ENCODE data around the gene CACNG7.

The CACNG7 gene

GRCh38 chr19:53983457-53984289 is 74.6 kb downstream of the CACNG7 start:
- no peak for DNase-seq

GRCh38 chr19:53985863-53986262 is 76.8 kb downstream of the CACNG7 start:
- no peak for DNase-seq

GRCh38 chr19:53988981-53989380 is 79.9 kb downstream of the CACNG7 start:
- no peak for DNase-seq

DNA sequence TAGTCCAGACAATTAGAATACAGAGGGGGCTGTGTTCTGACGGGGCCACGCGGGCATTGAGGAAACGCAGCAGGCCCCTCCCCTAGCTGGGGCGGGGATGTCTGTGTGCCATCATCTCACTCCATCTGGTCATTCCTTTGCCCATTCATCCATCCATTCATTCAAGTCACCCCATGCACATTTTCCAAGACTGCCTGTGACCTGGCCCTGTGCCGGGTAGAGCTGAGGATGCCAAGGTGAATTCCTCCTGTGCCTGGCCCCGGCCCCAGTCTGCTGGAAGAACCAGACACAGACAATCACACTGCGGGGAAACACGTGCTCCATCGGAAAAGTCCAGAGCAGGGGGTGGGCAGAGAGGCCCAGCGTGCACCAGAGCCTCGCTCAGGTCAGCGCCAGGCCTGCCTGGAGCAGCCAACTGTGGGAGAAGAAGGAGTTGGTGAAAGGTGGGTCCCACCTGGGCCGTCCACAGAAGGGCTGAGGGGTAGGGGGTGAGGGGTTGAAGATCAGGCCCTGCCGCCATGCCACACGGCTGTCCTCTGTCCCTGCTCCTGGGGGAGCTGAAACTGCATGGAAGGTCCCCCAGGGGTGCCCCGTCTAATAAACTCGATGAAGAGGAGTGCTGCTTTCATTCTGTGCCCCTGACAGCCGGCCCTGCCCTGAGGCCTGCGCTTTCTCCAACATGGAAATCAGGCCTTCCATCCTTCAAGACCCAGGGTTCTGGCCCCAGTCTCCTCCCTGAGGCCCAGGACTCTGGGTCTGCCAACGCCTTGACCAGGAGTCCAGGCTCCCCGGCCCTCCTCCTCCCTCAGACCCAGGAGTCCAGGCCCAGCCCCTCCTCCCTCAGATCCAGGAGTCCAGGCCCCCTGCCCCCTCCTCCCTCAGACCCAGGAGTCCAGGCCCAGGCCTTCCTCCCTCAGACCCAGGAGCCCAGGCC is 80.8 kb downstream of the CACNG7 start:
- no peak for DNase-seq

DNA sequence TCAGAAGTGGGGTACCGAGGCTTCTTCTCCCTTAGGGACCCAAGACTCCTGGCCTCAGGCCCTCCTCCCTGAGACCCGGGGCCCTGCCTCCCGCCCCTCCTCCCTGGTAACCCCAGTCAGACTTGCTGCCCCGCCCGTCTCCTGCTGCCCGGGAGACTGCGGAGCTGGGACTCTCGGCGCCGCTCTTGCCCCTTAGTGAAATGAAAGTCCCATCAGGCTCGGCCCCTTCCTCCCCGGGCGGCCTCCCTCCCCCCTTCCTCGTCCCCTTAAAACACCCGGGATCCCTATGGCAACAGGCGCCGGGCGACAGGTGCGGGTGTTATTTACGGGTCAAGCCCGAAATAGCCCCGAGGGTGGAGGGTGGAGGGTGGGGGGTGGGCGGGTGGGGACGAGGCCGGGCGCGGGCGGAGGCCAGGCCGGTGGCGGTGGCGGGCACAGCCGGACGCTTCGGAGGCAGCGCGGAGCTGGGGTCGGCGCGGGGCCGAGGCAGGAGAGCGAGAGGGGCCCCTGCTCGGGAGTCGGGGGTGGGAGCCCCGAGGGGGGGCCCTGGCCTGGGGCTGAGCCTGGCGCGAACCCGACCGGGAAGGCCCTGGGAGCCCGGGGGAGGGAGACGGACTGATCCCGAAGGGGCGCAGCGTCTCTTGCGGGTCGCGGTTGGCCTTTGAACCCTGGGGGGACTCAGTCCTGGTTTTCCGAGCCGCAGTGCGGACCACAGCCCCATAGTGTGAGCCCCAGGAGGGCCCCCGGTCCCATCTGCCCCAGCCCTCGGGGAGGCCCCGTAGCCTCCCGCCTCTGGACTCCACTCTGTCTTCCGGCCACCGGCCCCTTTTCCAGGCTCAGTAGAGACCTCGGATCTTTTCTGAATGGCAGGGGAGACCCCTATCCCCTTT is 82.4 kb downstream of the CACNG7 start, which contains the start of gene CACNG6:
TSS of gene CACNG6 (plus strand) at position 414 of the 890 bp plus-strand sequence. CDS start 1,241 bp downstream, outside the sequence.
- no peak for DNase-seq

GRCh38 chr19:53992211-53992610 is 83.1 kb downstream of the CACNG7 start:
- no peak for DNase-seq

GRCh38 chr19:53992815-53993214 is 83.7 kb downstream of the CACNG7 start:
- no peak for DNase-seq

GRCh38 chr19:53993448-53993847 is 84.4 kb downstream of the CACNG7 start:
- DNase-seq = no peak

Measured in activated CD4-positive, alpha-beta T cell treated with anti-CD3 and anti-CD28 coated beads, Interleukin-2, amount 50 U/mL, for 1 hour (primary cell).